Measurements from ENCODE around the gene HMGB1. TPM values are rescaled to one million over a fixed set of nuclear protein-coding genes. Genes with fewer than 3 reads are reported as not detected.
A peak's percentile ranks its signal among the peaks of the same experiment; 100 is the strongest.
"Not testable (repeated sequence)": the region's sequence is repeated elsewhere in the genome, so short reads cannot be mapped to it uniquely, and the experiment has no call there.

Gene HMGB1
- polyA plus RNA-seq, 1 experiment: 223 TPM

DNA sequence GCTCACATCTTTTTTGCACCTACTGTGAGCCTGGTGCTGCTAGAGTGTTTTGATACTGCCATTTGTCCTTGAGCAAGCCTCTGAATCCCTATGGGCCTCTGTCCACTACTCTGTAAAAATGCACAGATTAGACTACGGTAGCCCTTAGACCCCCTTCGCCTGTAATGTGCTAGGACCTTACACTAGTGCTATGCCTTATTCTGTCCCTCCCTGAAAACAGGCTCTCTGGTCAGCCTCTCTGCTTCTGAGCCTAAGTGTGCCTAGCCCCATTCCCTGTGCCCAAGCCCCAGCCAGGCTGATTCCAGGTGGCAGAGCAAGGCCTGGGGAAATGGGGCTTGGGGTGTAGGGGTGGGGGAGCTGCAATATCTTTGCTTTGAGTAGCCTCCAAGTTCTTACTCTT is 10.7 kb downstream of the HMGB1 start:
- no peaks in the 10 kb centered on the region for H3K27me3 ChIP-seq (ENCODE audit: control insufficient read depth, insufficient read depth, low read length)
- POLR2A ChIA-PET: interaction anchor here (0.7 kb wide), 1 partner anchor 312 kb away, joined by 8 read pairs; no protein-coding TSS in a partner anchor
- no peak overlapping the region for H3K27ac ChIP-seq (ENCODE audit: low read depth, low read length)
- no peak for DNase-seq (ENCODE audit: low read depth, low spot score)
- H3K4me3 ChIP-seq (ENCODE audit: low read depth, low read length): no peak overlapping the region
- no peak for TF ChIP-seq CTCF (IDR thresholded peaks at IDR 0.05; ENCODE audit: low read depth, low read length)
- no peaks in the 10 kb centered on the region for H3K9me3 ChIP-seq (ENCODE audit: control insufficient read depth, insufficient read depth, low read length)
- CTCF ChIA-PET: interaction anchor here (1.4 kb wide), 1 partner anchor 322 kb away, joined by 7 read pairs; no protein-coding TSS in a partner anchor

DNA sequence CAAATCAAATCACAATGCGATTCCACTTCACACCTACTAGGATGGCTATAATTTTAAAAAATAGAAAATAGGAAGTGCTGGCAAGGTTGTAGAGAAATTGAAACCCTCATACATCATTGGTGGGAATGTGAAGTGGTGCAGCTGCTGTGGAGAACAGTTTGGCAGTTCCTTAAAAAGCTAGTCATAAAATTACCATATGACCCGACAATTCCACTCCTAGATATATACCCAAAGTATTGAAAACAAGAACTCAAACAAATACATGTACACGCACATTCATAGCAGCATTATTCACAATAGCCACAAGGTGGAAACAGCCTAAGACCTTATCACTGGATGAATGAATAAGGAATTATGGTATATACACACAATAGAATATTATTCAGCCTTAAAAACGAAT is 12.0 kb downstream of the HMGB1 start:
- POLR2A ChIA-PET: no interaction called here

DNA sequence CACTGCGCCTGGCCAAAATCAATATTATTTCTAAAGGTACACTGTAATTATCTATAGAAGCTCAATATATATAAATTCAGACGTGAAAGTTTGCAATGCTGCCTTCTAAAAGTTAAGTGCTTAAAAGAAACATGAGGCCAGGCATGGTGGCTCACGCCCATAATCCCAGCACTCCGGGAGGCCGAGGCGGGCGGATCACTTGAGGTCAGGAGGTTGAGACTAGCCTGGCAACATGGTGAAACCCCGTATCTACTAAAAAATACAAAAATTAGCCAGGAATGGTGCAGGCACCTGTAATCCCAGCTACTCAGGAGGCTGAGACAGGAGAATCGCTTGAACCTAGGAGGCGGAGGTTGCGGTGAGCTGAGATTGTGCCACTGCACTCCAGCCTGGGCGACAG is 14.3 kb downstream of the HMGB1 start:
- DNase-seq (ENCODE audit: low read depth, low spot score); POLR2A ChIA-PET; CTCF ChIA-PET; H3K27me3 ChIP-seq (ENCODE audit: control insufficient read depth, insufficient read depth, low read length); H3K27ac ChIP-seq (ENCODE audit: low read depth, low read length); H3K9me3 ChIP-seq (ENCODE audit: control insufficient read depth, insufficient read depth, low read length); H3K4me3 ChIP-seq (ENCODE audit: low read depth, low read length): not testable (repeated sequence)

More for the DNA sequence above, 12.0 kb downstream of the HMGB1 start:
- DNase-seq (ENCODE audit: low read depth, low spot score): no peak
- Histone ChIP-seq H3K27me3 (ENCODE audit: control insufficient read depth, insufficient read depth, low read length) (no peaks in the 10 kb centered on the region), H3K9me3 (ENCODE audit: control insufficient read depth, insufficient read depth, low read length) (no peaks in the 10 kb centered on the region), H3K4me3 (ENCODE audit: low read depth, low read length) (no peak overlapping the region), H3K27ac (ENCODE audit: low read depth, low read length) (no peak overlapping the region)
- CTCF ChIA-PET: interaction anchor here (0.6 to 1.3 kb wide), 2 partner anchors 24 to 581 kb away, joined by 3 read pairs; no protein-coding TSS in a partner anchor
- TF ChIP-seq CTCF (IDR thresholded peaks at IDR 0.05; ENCODE audit: low read depth, low read length): peak; percentile 31

- no peak overlapping the region for H3K27ac ChIP-seq (ENCODE audit: low read depth, low read length)
- ChIA-PET CTCF (interaction anchor here (0.7 kb wide), 1 partner anchor 336 kb away, joined by 3 read pairs; no protein-coding TSS in a partner anchor), POLR2A (no interaction called here)
- TF ChIP-seq CTCF (IDR thresholded peaks at IDR 0.05; ENCODE audit: low read depth, low read length): no peak
- H3K9me3 ChIP-seq (ENCODE audit: control insufficient read depth, insufficient read depth, low read length): no peaks in the 10 kb centered on the region
- H3K4me3 ChIP-seq (ENCODE audit: low read depth, low read length): no peak overlapping the region
- no peak for DNase-seq (ENCODE audit: low read depth, low spot score)
- no peaks in the 10 kb centered on the region for H3K27me3 ChIP-seq (ENCODE audit: control insufficient read depth, insufficient read depth, low read length)
These were observed 15.7 kb downstream of the HMGB1 start for GRCh38 chr13:30450066-30450465.

GRCh38 chr13:30448441-30448840 is 17.3 kb downstream of the HMGB1 start:
- POLR2A ChIA-PET: no interaction called here
- Histone ChIP-seq H3K9me3 (ENCODE audit: control insufficient read depth, insufficient read depth, low read length) (no peaks in the 10 kb centered on the region), H3K27ac (ENCODE audit: low read depth, low read length) (no peak overlapping the region), H3K27me3 (ENCODE audit: control insufficient read depth, insufficient read depth, low read length) (no peaks in the 10 kb centered on the region), H3K4me3 (ENCODE audit: low read depth, low read length) (no peak overlapping the region)
- DNase-seq (ENCODE audit: low read depth, low spot score): no peak
- CTCF ChIA-PET: interaction anchor here (0.6 to 0.9 kb wide), 2 partner anchors 316 kb away, joined by 3 read pairs; no protein-coding TSS in a partner anchor
- no peak for TF ChIP-seq CTCF (IDR thresholded peaks at IDR 0.05; ENCODE audit: low read depth, low read length)
